ENCODE data around the gene RNF138. TPM values are rescaled to one million over a fixed set of nuclear protein-coding genes. Genes with fewer than 3 reads are reported as not detected.
"Not testable (repeated sequence)": the region's sequence is repeated elsewhere in the genome, so short reads cannot be mapped to it uniquely, and the experiment has no call there.

Gene RNF138
- total RNA-seq, 4 donors from 2014 or later = 23.8 to 94.8 (median 38.7) TPM

- no peak overlapping the region for H3K27ac ChIP-seq
- no peaks in the 10 kb centered on the region for H3K27me3 ChIP-seq
- TF ChIP-seq POLR2A (IDR thresholded peaks at IDR 0.05) (no peak), CTCF (IDR thresholded peaks at IDR 0.05) (peak; percentile 83 to 88 (median 85))
- no peaks in the 10 kb centered on the region for H3K4me1 ChIP-seq
- intact Hi-C loops (cut with DNase I; ENCODE audit: low total_unique reads) = no loop called here
- no peaks in the 10 kb centered on the region for H3K9me3 ChIP-seq
- H3K4me3 ChIP-seq = peak overlapping the region in 1 of 2 donors; percentile 24
- H3K36me3 ChIP-seq = no peaks in the 10 kb centered on the region
- peak; percentile 75 to 76 for DNase-seq
Observed at GRCh38 chr18:32158108-32158624, 66.5 kb downstream of the RNF138 start.

DNA sequence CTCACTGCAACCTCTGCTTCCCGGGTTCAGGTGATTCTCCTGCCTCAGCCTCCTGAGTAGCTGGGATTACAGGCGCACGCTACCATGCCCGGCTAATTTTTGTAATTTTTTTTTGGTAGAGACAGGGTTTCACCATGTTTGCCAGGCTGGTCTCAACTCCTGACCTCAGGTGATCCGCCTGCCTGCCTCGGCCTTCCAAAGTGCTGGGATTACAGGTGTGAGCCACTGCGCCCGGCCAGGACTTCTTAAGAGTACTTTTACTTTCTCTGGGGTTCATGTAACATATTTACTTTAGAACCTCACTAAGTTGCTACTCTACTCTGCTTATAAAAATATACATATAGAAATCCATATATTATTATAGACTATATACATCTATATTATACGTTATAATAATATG lies 67.0 kb downstream of the RNF138 start:
- H3K9me3 ChIP-seq; DNase-seq; H3K27me3 ChIP-seq; H3K27ac ChIP-seq; H3K4me1 ChIP-seq; H3K36me3 ChIP-seq; intact Hi-C loops (cut with DNase I; ENCODE audit: low total_unique reads): not testable (repeated sequence)
- H3K4me3 ChIP-seq = peak overlapping the region in 1 of 2 donors; percentile 24

DNA sequence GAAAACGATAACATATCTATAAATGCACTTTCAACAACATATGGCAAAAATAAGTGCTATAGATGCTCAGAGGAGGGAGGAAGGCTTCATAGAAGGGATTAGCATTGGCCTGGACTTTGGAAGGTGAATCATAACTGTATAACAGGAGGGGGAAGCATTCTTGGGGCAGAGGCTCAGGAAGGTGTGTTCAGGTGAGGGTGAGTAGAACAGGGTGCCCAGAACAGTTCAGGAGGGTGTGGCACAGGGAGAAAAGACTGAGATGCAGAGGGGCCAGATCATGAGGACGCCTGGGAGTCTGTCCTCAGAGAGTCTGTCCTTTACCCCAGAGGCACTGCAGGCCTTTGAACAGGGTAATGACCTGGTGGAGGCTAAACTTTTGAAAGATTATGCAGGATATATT lies 68.9 kb downstream of the RNF138 start:
- Histone ChIP-seq H3K9me3 (no peaks in the 10 kb centered on the region), H3K27ac (no peak overlapping the region), H3K4me1 (no peaks in the 10 kb centered on the region), H3K4me3 (no peak overlapping the region), H3K27me3 (no peaks in the 10 kb centered on the region), H3K36me3 (no peaks in the 10 kb centered on the region)
- TF ChIP-seq POLR2A (IDR thresholded peaks at IDR 0.05) (no peak), CTCF (IDR thresholded peaks at IDR 0.05) (no peak)
- no peak for DNase-seq
- intact Hi-C loops (cut with DNase I; ENCODE audit: low total_unique reads) = no loop called here

DNA sequence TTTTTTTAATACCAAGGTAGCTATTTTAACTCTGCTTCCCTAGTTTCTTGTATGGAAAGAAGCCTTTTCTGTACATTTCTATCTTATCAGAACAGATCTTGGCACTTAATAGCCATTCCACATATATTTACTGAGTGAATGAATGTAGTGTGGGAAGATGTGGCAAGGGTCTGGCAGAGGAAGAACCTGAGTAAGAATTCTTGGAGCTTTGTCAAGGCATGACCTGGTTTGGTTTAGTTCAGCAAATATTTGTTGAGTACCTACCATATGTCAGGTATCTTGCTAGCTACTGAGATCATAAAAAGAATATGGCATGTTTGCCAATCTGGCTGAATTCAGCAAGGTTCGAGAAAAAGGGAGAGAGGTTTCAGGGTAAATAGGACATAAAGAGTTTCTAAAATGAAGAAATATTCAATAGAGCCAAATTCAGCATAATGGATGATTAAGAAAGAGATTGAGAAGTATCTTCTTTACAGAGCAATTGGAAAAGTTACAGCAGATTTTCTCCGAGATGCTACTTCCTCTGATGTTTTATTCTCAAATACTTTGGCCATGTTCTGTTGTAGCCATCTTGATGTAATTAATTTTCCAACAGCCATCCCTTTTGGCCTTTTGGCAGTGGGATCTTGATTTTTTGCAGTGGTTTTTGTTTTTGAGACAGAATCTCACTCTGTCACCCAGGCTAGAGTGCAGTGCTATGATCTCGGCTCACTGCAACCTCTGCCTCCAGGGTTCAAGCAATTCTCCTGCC lies 76.5 kb downstream of the RNF138 start:
- TF ChIP-seq POLR2A (IDR thresholded peaks at IDR 0.05) (no peak), CTCF (IDR thresholded peaks at IDR 0.05) (no peak)
- H3K27me3 ChIP-seq = no peaks in the 10 kb centered on the region
- no peak overlapping the region for H3K27ac ChIP-seq
- DNase-seq = no peak
- H3K36me3 ChIP-seq = no peaks in the 10 kb centered on the region
- intact Hi-C loops (cut with DNase I; ENCODE audit: low total_unique reads) = no loop called here
- H3K4me1 ChIP-seq = no peaks in the 10 kb centered on the region
- no peaks in the 10 kb centered on the region for H3K9me3 ChIP-seq
- H3K4me3 ChIP-seq = no peak overlapping the region

DNA sequence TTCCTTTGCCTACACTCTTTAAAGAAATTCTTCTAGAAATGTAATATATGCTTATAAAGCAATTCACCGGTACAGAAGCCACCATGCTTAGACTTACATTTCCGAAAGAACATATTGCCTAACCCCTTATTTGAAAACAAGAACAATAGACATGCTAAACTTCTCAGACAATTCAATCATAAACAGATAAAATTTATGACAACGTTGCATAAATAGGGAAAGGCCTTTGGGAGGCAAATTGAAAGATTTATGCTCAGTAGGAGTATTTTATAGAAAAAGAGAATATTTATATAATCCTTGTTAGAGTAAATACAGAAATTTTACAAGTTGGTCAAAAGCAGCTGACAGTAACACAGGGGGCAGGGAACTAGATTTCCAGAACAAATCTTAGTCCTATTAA lies 82.0 kb downstream of the RNF138 start:
- TF ChIP-seq CTCF (IDR thresholded peaks at IDR 0.05) (no peak), POLR2A (IDR thresholded peaks at IDR 0.05) (no peak)
- Histone ChIP-seq H3K27ac (no peak overlapping the region), H3K9me3 (no peaks in the 10 kb centered on the region), H3K4me1 (no peaks in the 10 kb centered on the region), H3K36me3 (no peaks in the 10 kb centered on the region), H3K4me3 (no peak overlapping the region), H3K27me3 (no peaks in the 10 kb centered on the region)
- intact Hi-C loops (cut with DNase I; ENCODE audit: low total_unique reads) = no loop called here
- no peak for DNase-seq

Measured in uterus (tissue), 4 donors.